PC-3 (cell line): ENCODE data around the gene CACNA1I.

Experiments used
- CTCF ChIP-seq: fragments of 300-600 bp; sonication (generic); conservative IDR thresholded peaks from 2 replicates; pipeline ENCODE4 v1.5.1; 2017; ENCODE audit warnings: antibody characterized with exemption, low read depth, mild to moderate bottlenecking, low read length
- EZH2phosphoT487 ChIP-seq: fragments of 300-600 bp; sonication (generic); IDR thresholded peaks from 2 replicates; pipeline ENCODE4 v1.6.1; 2018; ENCODE audit warnings: mild to moderate bottlenecking, antibody characterized with exemption, low read length, borderline replicate concordance

GRCh38 chr22:39722501-39722900 lies 151.9 kb downstream of the CACNA1I start:
- TF ChIP-seq CTCF: no peak
- no peak for TF ChIP-seq EZH2phosphoT487
